ENCODE data around the gene MEPCE. TPM values are rescaled to one million over a fixed set of nuclear protein-coding genes. Genes with fewer than 3 reads are reported as not detected.

The MEPCE gene
- total and polyA plus RNA-seq, 4 donors = 6.7 to 21.8 (median 16.5) TPM

DNA sequence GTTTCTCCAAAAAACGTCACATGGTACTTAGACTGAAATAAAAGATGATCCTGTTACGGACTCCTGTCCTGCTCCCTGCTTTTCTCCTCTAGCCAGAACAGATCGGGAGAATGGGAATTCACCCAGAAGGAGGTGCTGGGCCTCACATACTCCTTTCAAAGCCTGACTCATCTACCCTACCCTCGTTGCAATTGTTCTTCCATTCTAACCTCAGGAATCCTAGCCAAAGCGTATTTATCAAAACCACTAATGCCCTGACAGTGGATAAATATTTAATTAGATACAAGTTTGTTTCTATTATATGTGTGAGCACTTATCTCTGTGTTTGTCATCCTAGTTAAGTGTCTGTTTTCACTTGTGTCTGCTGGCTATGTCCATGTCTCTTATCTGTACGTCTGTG lies 22.9 kb upstream of the MEPCE start (continued):
- no peak for TF ChIP-seq HNF4A (conservative IDR thresholded peaks at IDR 0.05)
- no peak for TF ChIP-seq FOXA2 (IDR thresholded peaks at IDR 0.05)

- no peak for DNase-seq (ENCODE audit: low spot score)
- H3K27me3 ChIP-seq (ENCODE audit: control insufficient read depth in 4 of 4, insufficient read depth in 4 of 4, low read length in 3 of 4) = no peaks in the 10 kb centered on the region
- H3K9me3 ChIP-seq (ENCODE audit: control insufficient read depth in 4 of 4, low read length in 3 of 4) = no peaks in the 10 kb centered on the region
- no peak overlapping the region for H3K4me3 ChIP-seq (ENCODE audit: low read depth in 1 of 3, low read length in 3 of 3)
- H3K9ac ChIP-seq (ENCODE audit: low read depth in 1 of 2, low read length in 2 of 2) = no peak overlapping the region
- no peaks in the 10 kb centered on the region for H3K36me3 ChIP-seq (ENCODE audit: control insufficient read depth in 4 of 4, insufficient read depth in 3 of 4, low read depth in 1 of 4, low read length in 3 of 4)
- WGBS = 62% methylated on average over 12 of the region's 12 CpGs
- TF ChIP-seq, protein P1, sequence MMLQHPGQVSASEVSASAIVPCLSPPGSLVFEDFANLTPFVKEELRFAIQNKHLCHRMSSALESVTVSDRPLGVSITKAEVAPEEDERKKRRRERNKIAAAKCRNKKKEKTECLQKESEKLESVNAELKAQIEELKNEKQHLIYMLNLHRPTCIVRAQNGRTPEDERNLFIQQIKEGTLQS (IDR thresholded peaks at IDR 0.05) = no peak
- TF ChIP-seq CTCF (IDR thresholded peaks at IDR 0.05; ENCODE audit: low read depth, low read length, missing input control) = peak; percentile 59
- TF ChIP-seq FOXA2 (IDR thresholded peaks at IDR 0.05) = no peak
- peak; percentile 76 to 82 for TF ChIP-seq RAD21 (IDR thresholded peaks at IDR 0.05)
- no peak overlapping the region for H3K27ac ChIP-seq (ENCODE audit: low read depth in 1 of 2, low read length in 2 of 2)
- H3K4me1 ChIP-seq (ENCODE audit: control insufficient read depth in 4 of 4, insufficient read depth in 4 of 4, low read length in 3 of 4) = no peaks in the 10 kb centered on the region
Observed at GRCh38 chr7:100407285-100408180, 22.1 kb upstream of the MEPCE start.

GRCh38 chr7:100411101-100411500 lies 18.5 kb upstream of the MEPCE start:
- Histone ChIP-seq H3K36me3 (ENCODE audit: control insufficient read depth in 4 of 4, insufficient read depth in 3 of 4, low read depth in 1 of 4, low read length in 3 of 4) (no peaks in the 10 kb centered on the region), H3K4me1 (ENCODE audit: control insufficient read depth in 4 of 4, insufficient read depth in 4 of 4, low read length in 3 of 4) (no peaks in the 10 kb centered on the region), H3K9ac (ENCODE audit: low read depth in 1 of 2, low read length in 2 of 2) (no peak overlapping the region), H3K9me3 (ENCODE audit: control insufficient read depth in 4 of 4, low read length in 3 of 4) (no peaks in the 10 kb centered on the region), H3K27ac (ENCODE audit: low read depth in 1 of 2, low read length in 2 of 2) (no peak overlapping the region), H3K27me3 (ENCODE audit: control insufficient read depth in 4 of 4, insufficient read depth in 4 of 4, low read length in 3 of 4) (no peaks in the 10 kb centered on the region), H3K4me3 (ENCODE audit: low read depth in 1 of 3, low read length in 3 of 3) (no peak overlapping the region)
- WGBS = 94% methylated on average over 6 of the region's 6 CpGs
- no peak for DNase-seq (ENCODE audit: low spot score)
- no peak for TF ChIP-seq ZBTB33 (IDR thresholded peaks at IDR 0.05)
- no peak for TF ChIP-seq TAF1 (conservative IDR thresholded peaks at IDR 0.05)
- TF ChIP-seq EGR1 (IDR thresholded peaks at IDR 0.05; ENCODE audit: low read depth in 2 of 2) = no peak
- no peak for TF ChIP-seq JUND (IDR thresholded peaks at IDR 0.05)
- TF ChIP-seq NR2F2 (IDR thresholded peaks at IDR 0.05) = no peak
- TF ChIP-seq YY1 (IDR thresholded peaks at IDR 0.05) = no peak
- TF ChIP-seq CTCF (IDR thresholded peaks at IDR 0.05; ENCODE audit: low read depth, low read length, missing input control) = no peak
- no peak for TF ChIP-seq HNF4A (conservative IDR thresholded peaks at IDR 0.05)
- no peak for TF ChIP-seq RXRA (IDR thresholded peaks at IDR 0.05)
- TF ChIP-seq, protein P1 (IDR thresholded peaks at IDR 0.05) = no peak
- TF ChIP-seq FOXA1 (IDR thresholded peaks at IDR 0.05) = no peak
- TF ChIP-seq SP1 (IDR thresholded peaks at IDR 0.05) = no peak
- no peak for TF ChIP-seq GABPA (IDR thresholded peaks at IDR 0.05 in 1 of 2, conservative IDR thresholded peaks at IDR 0.05 in 1 of 2)
- TF ChIP-seq FOXA2 (IDR thresholded peaks at IDR 0.05) = no peak
- TF ChIP-seq, protein P2, sequence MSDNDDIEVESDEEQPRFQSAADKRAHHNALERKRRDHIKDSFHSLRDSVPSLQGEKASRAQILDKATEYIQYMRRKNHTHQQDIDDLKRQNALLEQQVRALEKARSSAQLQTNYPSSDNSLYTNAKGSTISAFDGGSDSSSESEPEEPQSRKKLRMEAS (IDR thresholded peaks at IDR 0.05) = no peak
- TF ChIP-seq RAD21 (IDR thresholded peaks at IDR 0.05) = no peak
